ENCODE measurements around the gene C12orf42. TPM values are rescaled to one million over a fixed set of nuclear protein-coding genes. Genes with fewer than 3 reads are reported as not detected.

The C12orf42 gene
- total RNA-seq, 2 donors from 2014 or later: 6.6 TPM; not detected in 1

GRCh38 chr12:103501447-103501846 is 5.7 kb upstream of the C12orf42 start:
- no peaks in the 10 kb centered on the region for H3K4me1 ChIP-seq (replicated peaks)
- no peaks in the 10 kb centered on the region for H3K36me3 ChIP-seq
- no peak overlapping the region for H3K4me3 ChIP-seq
- TF ChIP-seq POLR2A (IDR thresholded peaks at IDR 0.05) (no peak), CTCF (IDR thresholded peaks at IDR 0.05) (no peak), POLR2AphosphoS5 (IDR thresholded peaks at IDR 0.05) (no peak)
- H3K27me3 ChIP-seq (replicated peaks; ENCODE audit: insufficient read depth): no peaks in the 10 kb centered on the region
- no peak overlapping the region for H3K27ac ChIP-seq
- WGBS: 80% methylated on average over 5 of the region's 5 CpGs
- intact Hi-C loops (cut with DNase I): no loop called here
- H3K9me3 ChIP-seq: no peaks in the 10 kb centered on the region
- no peak for DNase-seq (ENCODE audit: low spot score)

- Histone ChIP-seq H3K4me1 (replicated peaks) (no peaks in the 10 kb centered on the region), H3K4me3 (no peak overlapping the region), H3K36me3 (no peaks in the 10 kb centered on the region), H3K27me3 (replicated peaks; ENCODE audit: insufficient read depth) (peaks cover 11% of the 10 kb centered on the region), H3K9me3 (no peaks in the 10 kb centered on the region), H3K27ac (no peak overlapping the region)
- DNase-seq (ENCODE audit: low spot score): no peak
- intact Hi-C loops (cut with DNase I): no loop called here
- no peak for TF ChIP-seq POLR2A (IDR thresholded peaks at IDR 0.05)
- TF ChIP-seq CTCF (IDR thresholded peaks at IDR 0.05): no peak
- TF ChIP-seq POLR2AphosphoS5 (IDR thresholded peaks at IDR 0.05): no peak
Measured at GRCh38 chr12:103499571-103499970, 3.8 kb upstream of the C12orf42 start.

- no peak overlapping the region for H3K4me3 ChIP-seq
- intact Hi-C loops (cut with DNase I): no loop called here
- TF ChIP-seq CTCF (IDR thresholded peaks at IDR 0.05) (no peak), POLR2A (IDR thresholded peaks at IDR 0.05) (no peak), POLR2AphosphoS5 (IDR thresholded peaks at IDR 0.05) (no peak)
- H3K36me3 ChIP-seq: no peaks in the 10 kb centered on the region
- H3K9me3 ChIP-seq: no peaks in the 10 kb centered on the region
- H3K4me1 ChIP-seq (replicated peaks): no peaks in the 10 kb centered on the region
- 86% methylated on average over 2 of the region's 2 CpGs for WGBS
- H3K27me3 ChIP-seq (replicated peaks; ENCODE audit: insufficient read depth): peaks cover 11% of the 10 kb centered on the region
- no peak for DNase-seq (ENCODE audit: low spot score)
- H3K27ac ChIP-seq: no peak overlapping the region
Measured at GRCh38 chr12:103498990-103499389, 3.2 kb upstream of the C12orf42 start.

- intact Hi-C loops (cut with DNase I): no loop called here
- WGBS: 5% methylated on average over 24 of the region's 24 CpGs
- H3K4me3 ChIP-seq: peak overlapping the region in 1 of 2 donors; percentile 19
- H3K27ac ChIP-seq: no peak overlapping the region
- H3K27me3 ChIP-seq (replicated peaks; ENCODE audit: insufficient read depth): peaks cover 11% of the 10 kb centered on the region
- H3K4me1 ChIP-seq (replicated peaks): no peaks in the 10 kb centered on the region
- DNase-seq (ENCODE audit: low spot score): no peak
- no peaks in the 10 kb centered on the region for H3K36me3 ChIP-seq
- no peaks in the 10 kb centered on the region for H3K9me3 ChIP-seq
- no peak for TF ChIP-seq CTCF (IDR thresholded peaks at IDR 0.05)
- no peak for TF ChIP-seq POLR2AphosphoS5 (IDR thresholded peaks at IDR 0.05)
- no peak for TF ChIP-seq POLR2A (IDR thresholded peaks at IDR 0.05)
Measured at GRCh38 chr12:103494734-103495468, 867 bp downstream of the C12orf42 start.

- TF ChIP-seq CTCF (IDR thresholded peaks at IDR 0.05) (no peak), POLR2A (IDR thresholded peaks at IDR 0.05) (no peak), POLR2AphosphoS5 (IDR thresholded peaks at IDR 0.05) (no peak)
- Histone ChIP-seq H3K4me1 (replicated peaks) (no peaks in the 10 kb centered on the region), H3K9me3 (no peaks in the 10 kb centered on the region), H3K4me3 (no peak overlapping the region), H3K36me3 (no peaks in the 10 kb centered on the region), H3K27me3 (replicated peaks; ENCODE audit: insufficient read depth) (peaks cover 11% of the 10 kb centered on the region), H3K27ac (no peak overlapping the region)
- intact Hi-C loops (cut with DNase I): no loop called here
- 32% methylated on average over 5 of the region's 5 CpGs for WGBS
- DNase-seq (ENCODE audit: low spot score): no peak
Measured at GRCh38 chr12:103494051-103494733, 1.6 kb downstream of the C12orf42 start.

Measured in prostate gland (tissue), 2 donors.